B cell (primary cell): ENCODE measurements around the gene TIGD2. TPM values are rescaled to one million over a fixed set of nuclear protein-coding genes. Genes with fewer than 3 reads are reported as not detected.

ENCODE experiments used
- ATAC-seq: fragments of 200-7000 bp; cut with Tn5 transposase; one replicate; pipeline ENCODE4 v1.10.0; 2021; ENCODE audit warnings: low read depth, mild to moderate bottlenecking, moderate number of reproducible peaks, moderate library complexity
- CTCF ChIA-PET: fragments of 350-600 bp; sonication (Branson Sonifier 250); formaldehyde crosslinking; loops from one replicate; lab custom pipeline; 2021; ENCODE audit warnings: antibody characterized with exemption, inconsistent platforms; lab: Charles Lee
- POLR2A ChIA-PET: fragments of 350-600 bp; sonication (Branson Sonifier 250); formaldehyde crosslinking; loops from one replicate; lab custom pipeline; 2021; ENCODE audit warnings: antibody characterized with exemption; lab: Charles Lee
- DNase-seq: peaks from one replicate; pipeline ENCODE4 v3.0.0; 2013
- H2AFZ ChIP-seq: 2 replicates; pipeline ENCODE4 v1.6.1; 2012; ENCODE audit warnings: mild to moderate bottlenecking, low read depth, low read length; ENCODE audit not compliant: insufficient read depth, poor library complexity, severe bottlenecking
- H3K27ac ChIP-seq, 2 donors: 1 replicate in 1 of 2; 2 replicates in 1 of 2; pipeline ENCODE4 v1.5.1; 2012 to 2013; ENCODE audit warnings: low read length in 2 of 2, mild to moderate bottlenecking in 2 of 2, moderate library complexity in 1 of 2
- H3K27me3 ChIP-seq, 4 experiments: fragments of 200-600 bp in 1 of 4; sonication (generic) in 1 of 4; replicated peaks in 1 of 4; 1 replicate in 2 of 4; 2 replicates in 2 of 4; pipeline versions ENCODE4 v1.6.1 to v1.7.0; 2013 to 2016; ENCODE audit warnings: low read length in 3 of 4, mild to moderate bottlenecking in 2 of 4, mixed read lengths in 1 of 4, moderate library complexity in 1 of 4; ENCODE audit not compliant: insufficient read depth in 4 of 4, control insufficient read depth in 3 of 4; ENCODE audit errors: control extremely low read depth in 1 of 4
- H3K36me3 ChIP-seq, 2 experiments: replicated peaks in 1 of 2; 1 replicate in 1 of 2; 2 replicates in 1 of 2; pipeline versions ENCODE4 v1.6.1 to v1.7.1; 2013; ENCODE audit warnings: low read length in 1 of 2; ENCODE audit not compliant: insufficient read depth in 2 of 2, control insufficient read depth in 1 of 2; ENCODE audit errors: control extremely low read depth in 1 of 2, extremely low read depth in 1 of 2
- H3K4me1 ChIP-seq, 2 donors: fragments of 200-600 bp in 1 of 2; sonication (generic) in 1 of 2; 1 replicate in 1 of 2; 2 replicates in 1 of 2; pipeline versions ENCODE4 v1.5.1 to v1.6.1; 2013 to 2017; ENCODE audit warnings: low read length in 2 of 2; ENCODE audit not compliant: control insufficient read depth in 2 of 2, insufficient read depth in 2 of 2
- H3K4me2 ChIP-seq: replicated peaks from 2 replicates; pipeline ENCODE3; 2012; ENCODE audit warnings: mild to moderate bottlenecking, low read depth, low read length; ENCODE audit not compliant: poor library complexity, severe bottlenecking
- H3K4me3 ChIP-seq, 5 experiments: fragments of 200-600 bp in 1 of 5; sonication (generic) in 1 of 5; 1 replicate in 3 of 5; 2 replicates in 2 of 5; pipeline versions ENCODE4 v1.5.1 to v1.7.0; 2011 to 2016; ENCODE audit warnings: low read length in 4 of 5, mild to moderate bottlenecking in 4 of 5, low read depth in 2 of 5, control low read depth in 1 of 5, moderate library complexity in 1 of 5; ENCODE audit not compliant: insufficient read depth in 1 of 5; ENCODE audit errors: control extremely low read depth in 1 of 5, extremely low read depth in 1 of 5
- H3K79me2 ChIP-seq: fragments of 200-600 bp; sonication (generic); one replicate; pipeline ENCODE4 v1.6.0; 2016; ENCODE audit warnings: low read length; ENCODE audit not compliant: control insufficient read depth, insufficient read depth
- H3K9ac ChIP-seq: fragments of 200-600 bp; sonication (generic); 2 replicates; pipeline ENCODE4 v1.6.1; 2017; ENCODE audit warnings: mild to moderate bottlenecking, low read length, moderate library complexity
- H3K9me3 ChIP-seq, 3 donors: one replicate each; pipeline versions ENCODE4 v1.6.1 to v1.7.1; 2013; ENCODE audit warnings: low read length in 2 of 3; ENCODE audit not compliant: control insufficient read depth in 2 of 3, insufficient read depth in 1 of 3; ENCODE audit errors: control extremely low read depth in 1 of 3
- H4K20me1 ChIP-seq: 2 replicates; pipeline ENCODE4 v1.6.0; 2012; ENCODE audit warnings: mild to moderate bottlenecking, low read length; ENCODE audit not compliant: insufficient read depth, control insufficient read depth, poor library complexity, severe bottlenecking
- H3K27ac Mint-ChIP-seq: one replicate; pipeline ENCODE4 v1.8.0; 2021; ENCODE audit warnings: mixed read lengths
- H3K27me3 Mint-ChIP-seq: one replicate; pipeline ENCODE4 v1.8.0; 2021; ENCODE audit warnings: mixed read lengths
- H3K4me1 Mint-ChIP-seq: one replicate; pipeline ENCODE4 v1.8.0; 2021; ENCODE audit warnings: mixed read lengths
- H3K4me3 Mint-ChIP-seq: one replicate; pipeline ENCODE4 v1.8.0; 2021; ENCODE audit warnings: mixed read lengths
- H3K9me3 Mint-ChIP-seq: one replicate; pipeline ENCODE4 v1.8.0; 2022; ENCODE audit warnings: mixed read lengths; ENCODE audit not compliant: insufficient read depth
- CTCF ChIP-seq: fragments of 200-600 bp; IDR thresholded peaks from one replicate; pipeline ENCODE4 v1.8.0; 2022; ENCODE audit warnings: antibody characterized with exemption, mild to moderate bottlenecking
- EZH2 ChIP-seq: IDR thresholded peaks from 2 replicates; pipeline ENCODE4 v1.6.1; 2012; ENCODE audit warnings: borderline replicate concordance, low read depth, mild to moderate bottlenecking, moderate library complexity, low read length; ENCODE audit not compliant: insufficient read depth, poor library complexity, severe bottlenecking
- WGBS: methylation state at CpG from one replicate; pipeline ENCODE4 v1.1.5; 2013; ENCODE audit warnings: missing lambda C conversion rate; ENCODE audit not compliant: insufficient coverage; 5-methylcytosine and 5-hydroxymethylcytosine counted together
- intact Hi-C: fragments of 100-400 bp; cut with micrococcal nuclease; formaldehyde crosslinking; loops from one replicate; pipeline ENCODE4 v1.10.0; 2022
- polyA plus RNA-seq: library from polyadenylated mRNA; depleted of rRNA; stranded (reverse); fragments of >200 nt; gene quantifications from 2 replicates; pipeline ENCODE4 v1.2.3, GENCODE V29; 2012
- total RNA-seq, 2 donors: library from RNA; stranded (reverse); fragments of 120-200 nt in 1 of 2; gene quantifications; 1 replicate in 1 of 2; 2 replicates in 1 of 2; pipeline versions ENCODE4 v1.2.3 to v1.2.4, GENCODE V29; 2013 to 2022

The TIGD2 gene
- total and polyA plus RNA-seq, 2 donors (not counting 1 experiment from before 2014, with no cell fraction given): 2.1 to 8.6 TPM

GRCh38 chr4:89146196-89146595 lies 34.9 kb downstream of the TIGD2 start:
- ATAC-seq (no peak), DNase-seq (no peak)
- no peak overlapping the region for H3K27ac ChIP-seq
- no peaks in the 10 kb centered on the region for H3K36me3 ChIP-seq
- TF ChIP-seq CTCF (no peak), EZH2 (no peak)
- no peaks in the 10 kb centered on the region for H3K4me1 ChIP-seq
- WGBS: 80% methylated on average over 1 of the region's 2 CpGs
- ChIA-PET POLR2A (no interaction called here), CTCF (interaction anchor here (1.1 kb wide), 1 partner anchor 81 kb away, joined by 3 read pairs; no protein-coding TSS in a partner anchor)
- H3K4me2 ChIP-seq: no peak overlapping the region
- Mint-ChIP-seq H3K9me3 (peaks cover 3% of the 10 kb centered on the region), H3K27me3 (no peaks in the 10 kb centered on the region), H3K4me1 (no peaks in the 10 kb centered on the region), H3K4me3 (no peak overlapping the region), H3K27ac (no peak overlapping the region)
- intact Hi-C loops: no loop called here
- H3K27me3 ChIP-seq: no peaks in the 10 kb centered on the region
- H3K9me3 ChIP-seq: peaks cover 0 to 7% (median 2%) of the 10 kb centered on the region in 3 donors
- H4K20me1 ChIP-seq: no peaks in the 10 kb centered on the region
- H3K79me2 ChIP-seq: no peaks in the 10 kb centered on the region
- H2AFZ ChIP-seq: no peak overlapping the region
- no peak overlapping the region for H3K9ac ChIP-seq
- no peak overlapping the region for H3K4me3 ChIP-seq

DNA sequence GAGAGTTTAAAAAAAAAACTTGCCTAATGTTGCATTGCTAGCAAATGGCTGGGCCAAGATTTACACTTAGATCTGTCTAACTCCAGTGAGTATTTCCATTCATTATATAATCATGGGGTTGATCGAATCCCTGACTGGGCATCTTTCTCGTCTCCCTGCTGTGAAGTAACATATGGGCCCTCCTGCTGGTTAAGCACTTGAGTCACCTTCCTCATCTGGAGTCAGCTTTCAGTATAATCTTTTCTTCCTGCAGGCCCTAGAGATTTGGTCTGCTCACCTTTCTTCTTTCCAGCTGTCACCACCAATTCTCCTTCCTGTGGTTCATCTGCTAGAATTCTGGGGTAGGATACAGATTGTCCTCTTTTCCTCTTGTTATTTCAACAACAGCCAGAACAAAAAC lies 41.6 kb downstream of the TIGD2 start:
- no peak overlapping the region for H3K4me2 ChIP-seq
- H3K4me3 ChIP-seq: no peak overlapping the region
- no peak overlapping the region for H3K27ac ChIP-seq
- no peaks in the 10 kb centered on the region for H3K4me1 ChIP-seq
- H3K4me1 Mint-ChIP-seq: no peaks in the 10 kb centered on the region
- no peak overlapping the region for H3K4me3 Mint-ChIP-seq
- TF ChIP-seq EZH2 (no peak), CTCF (no peak)
- CTCF ChIA-PET: interaction anchor here (0.7 kb wide), 1 partner anchor 29 kb away, joined by 3 read pairs; no protein-coding TSS in a partner anchor
- H3K36me3 ChIP-seq: no peaks in the 10 kb centered on the region
- peaks cover 2% of the 10 kb centered on the region for H3K27me3 Mint-ChIP-seq
- intact Hi-C loops: no loop called here
- no peaks in the 10 kb centered on the region for H3K79me2 ChIP-seq
- POLR2A ChIA-PET: no interaction called here
- H3K9me3 Mint-ChIP-seq: no peaks in the 10 kb centered on the region
- 84% methylated on average over 2 of the region's 2 CpGs for WGBS
- no peak overlapping the region for H3K9ac ChIP-seq
- peaks cover 0 to 5% (median 0%) of the 10 kb centered on the region in 3 donors for H3K9me3 ChIP-seq
- DNase-seq (no peak), ATAC-seq (no peak)
- H3K27ac Mint-ChIP-seq: no peak overlapping the region
- H4K20me1 ChIP-seq: no peaks in the 10 kb centered on the region
- peaks cover 0 to 3% (median 0%) of the 10 kb centered on the region in 4 experiments for H3K27me3 ChIP-seq
- no peak overlapping the region for H2AFZ ChIP-seq
